Right ventricle myocardium inferior (tissue), 1 donor: ENCODE results near the gene ZNF454. TPM values are rescaled to one million over a fixed set of nuclear protein-coding genes. Genes with fewer than 3 reads are reported as not detected.

Experiments
- ATAC-seq: fragments of 200-7000 bp; cut with Tn5 transposase; one replicate; pipeline ENCODE4 v1.9.1; 2020; ENCODE audit warnings: mild to moderate bottlenecking, moderate library complexity
- DNase-seq: peaks from one replicate; pipeline ENCODE4 v3.0.0; 2021; ENCODE audit errors: missing footprints
- intact Hi-C: fragments of 100-400 bp; cut with DNase I; formaldehyde crosslinking; loops from one replicate; pipeline ENCODE4 v1.11.0; 2022
- total RNA-seq: library from RNA; stranded (reverse); fragmentation: NEBNext Ultra II Directional; extraction: Animal tissue kit (Norgen Biotek cat#: 25700); gene quantifications from one replicate; pipeline ENCODE4 v1.2.1, GENCODE V29; 2021
- donor health status: DM: no; HTN: yes; CAD: no; lungs with severe emphysema.

Gene ZNF454
- total RNA-seq, 1 donor from 2014 or later = 1.8 TPM

DNA sequence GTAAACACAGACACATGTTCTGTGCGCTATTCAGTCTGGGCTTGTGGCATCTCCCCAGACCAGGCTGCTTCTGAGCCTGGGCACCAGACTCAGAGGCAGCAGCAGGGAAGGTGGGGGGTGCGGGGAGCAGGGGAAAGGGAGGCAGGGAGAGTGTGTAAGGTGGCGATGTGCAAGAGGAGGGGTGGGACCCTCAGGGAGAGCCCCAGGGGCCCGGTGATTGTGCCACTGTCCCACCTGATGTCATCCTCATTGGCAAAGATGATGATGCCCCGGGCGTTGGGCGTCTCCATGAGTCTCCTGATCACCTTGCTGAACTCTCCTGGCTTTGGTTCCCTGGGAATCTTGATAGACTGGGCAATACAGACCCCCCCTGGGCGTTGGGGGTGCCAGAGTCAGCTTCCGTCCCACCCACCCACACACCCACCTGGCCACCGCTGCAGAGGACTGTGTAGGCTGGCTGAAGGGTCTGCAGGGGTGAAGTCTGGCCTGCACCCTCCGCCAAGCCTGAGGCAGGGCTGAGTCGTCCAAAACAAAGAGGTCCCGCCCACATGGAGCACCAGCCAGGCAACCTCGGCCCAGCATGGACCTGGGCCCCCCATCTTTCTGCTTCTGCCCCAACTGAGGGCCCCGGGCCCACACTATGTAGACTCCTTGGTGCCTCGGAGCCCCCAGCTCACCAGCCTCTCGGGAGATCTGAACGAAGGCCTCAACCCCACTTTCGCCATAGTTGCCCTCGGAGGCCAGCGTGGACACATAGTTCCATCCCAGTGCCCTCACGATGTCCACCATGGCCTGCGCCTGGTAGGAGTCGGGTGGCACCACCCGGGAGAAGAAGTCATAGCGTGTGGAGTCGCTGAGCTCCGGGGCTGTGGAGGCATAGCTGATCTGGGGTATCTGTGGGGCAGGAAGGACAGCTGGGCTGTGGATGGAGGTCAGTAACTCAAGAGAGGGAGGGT lies 50.5 kb downstream of the ZNF454 start:
- intact Hi-C loops = no loop called here
- no peak for DNase-seq
- ATAC-seq = no peak

DNA sequence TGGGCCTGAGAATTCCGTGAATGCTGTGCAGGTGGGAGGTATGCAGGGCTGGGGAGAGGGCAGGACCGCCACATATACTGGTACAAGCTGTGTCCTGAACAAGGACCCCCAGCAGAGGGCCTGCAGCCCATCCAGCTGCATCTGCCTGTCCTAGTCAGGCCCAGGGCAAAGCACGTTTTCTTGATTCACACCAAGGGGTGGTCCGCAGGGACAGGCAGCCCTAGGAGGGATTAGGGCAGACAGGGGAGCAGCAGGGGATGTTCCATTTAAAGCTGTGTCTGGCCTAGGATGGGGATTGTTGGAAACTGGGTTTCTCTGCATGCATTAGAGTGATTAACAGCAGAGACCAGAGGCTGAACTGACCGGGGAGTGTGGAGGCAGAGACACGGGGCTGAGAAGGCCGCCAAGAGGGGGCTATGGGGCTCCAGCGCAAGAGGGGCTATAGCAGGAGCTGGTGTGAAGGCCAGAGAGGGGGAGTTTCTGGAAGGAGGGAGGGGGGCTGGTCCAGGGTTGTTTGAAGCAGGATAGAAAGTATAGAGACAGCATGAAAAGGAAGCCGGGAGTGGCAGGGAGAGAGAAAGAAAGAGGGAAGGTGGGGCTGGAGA lies 51.4 kb downstream of the ZNF454 start:
- no peak for DNase-seq
- ATAC-seq = no peak
- intact Hi-C loops = no loop called here

DNA sequence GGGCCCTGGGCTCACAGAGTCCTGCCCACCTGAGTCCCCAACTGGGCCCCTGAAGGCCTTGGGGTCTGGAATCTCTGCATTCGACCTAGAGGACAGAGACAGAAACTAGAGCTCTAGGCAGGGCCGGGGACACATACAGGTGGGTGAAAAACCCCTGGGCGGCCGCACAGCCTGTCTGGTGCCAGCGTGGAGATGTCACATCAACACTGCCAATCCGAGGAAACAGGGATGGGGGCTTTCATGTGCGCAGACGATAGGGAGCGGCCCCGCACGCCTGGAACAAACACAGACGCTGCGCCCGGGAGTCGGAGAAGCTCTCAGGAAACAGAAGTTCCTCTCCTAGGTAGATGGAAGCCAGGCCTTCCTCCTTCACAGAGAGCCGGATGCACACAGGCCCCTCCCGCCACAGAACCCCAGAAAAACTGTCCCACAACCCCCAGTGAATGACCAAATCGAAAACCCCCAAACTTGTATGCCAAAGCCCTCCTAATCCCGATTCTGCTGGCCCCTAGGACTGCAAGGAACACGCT lies 52.3 kb downstream of the ZNF454 start:
- ATAC-seq (no peak), DNase-seq (no peak)
- intact Hi-C loops = no loop called here

DNA sequence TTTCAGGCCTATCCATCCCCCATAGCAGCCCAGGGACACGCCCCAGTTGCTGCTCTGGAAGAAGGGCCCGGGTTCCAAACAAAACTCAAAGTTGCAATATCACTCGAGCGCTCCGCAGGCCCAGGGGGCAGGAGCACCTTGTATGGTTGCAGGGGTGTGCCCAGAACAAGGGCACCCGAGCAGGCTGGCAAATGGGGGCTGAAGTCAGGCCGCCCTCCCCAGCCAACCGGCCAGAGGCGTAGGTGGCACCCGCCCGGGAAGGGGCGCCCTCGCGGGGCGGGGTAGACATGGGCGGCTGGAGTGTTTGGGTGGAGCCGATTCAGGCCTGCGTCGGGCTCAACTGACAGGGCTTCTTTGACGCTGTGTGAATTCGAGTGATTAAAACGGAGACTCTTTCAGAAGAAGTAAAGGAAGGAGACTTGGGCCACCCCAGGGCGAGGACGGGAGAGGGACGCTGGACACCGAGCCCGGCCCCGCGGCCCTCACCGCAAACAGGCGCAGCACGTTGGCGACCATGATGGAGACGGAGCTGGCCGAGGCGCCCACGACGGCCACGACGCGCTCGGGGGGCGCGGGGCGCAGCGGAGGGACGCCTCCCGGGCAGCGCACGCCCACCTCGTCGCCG lies 53.1 kb downstream of the ZNF454 start:
- ATAC-seq (no peak), DNase-seq (no peak)
- intact Hi-C loops = no loop called here

DNA sequence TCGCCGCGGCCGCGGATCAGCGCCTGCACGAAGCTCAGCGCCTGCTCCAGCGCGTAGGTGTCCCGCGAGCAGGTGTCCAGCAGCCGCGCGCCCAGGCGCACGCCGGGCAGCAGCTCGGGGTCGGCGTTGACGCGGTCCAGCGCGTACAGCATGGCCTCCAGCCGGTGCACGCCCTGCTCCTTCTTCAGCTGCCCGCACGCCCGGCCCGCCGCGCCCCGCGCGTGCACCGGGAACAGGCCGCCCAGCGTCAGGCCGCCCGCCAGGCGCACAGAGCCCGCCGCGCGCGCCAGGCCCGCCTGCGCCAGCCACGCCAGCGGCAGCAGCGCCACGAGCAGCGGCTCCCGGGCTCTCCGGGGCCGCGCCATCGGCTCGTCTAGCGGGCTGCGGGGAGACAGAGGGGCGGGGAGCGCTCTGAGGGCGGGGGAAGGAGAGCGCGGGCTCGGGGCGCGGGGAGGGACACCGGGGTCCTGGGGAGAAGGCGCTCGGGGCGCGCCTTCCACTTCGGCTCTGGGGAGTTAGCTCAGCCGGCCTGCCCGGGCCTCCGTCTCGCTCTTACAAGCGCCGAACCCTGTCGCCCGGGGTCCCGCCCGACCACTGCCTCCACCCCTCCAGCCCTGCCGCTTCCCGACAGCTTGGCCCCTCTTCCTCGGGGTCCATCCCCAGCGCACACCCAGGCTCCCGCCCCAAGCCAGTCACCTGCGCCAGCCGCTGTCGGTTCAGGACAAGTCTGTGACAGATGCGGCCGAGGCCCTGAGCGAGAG lies 53.8 kb downstream of the ZNF454 start, which contains the start of gene GRM6:
Gene GRM6 (minus strand): TSS at position 741 of the 761 bp plus-strand sequence. CDS start 376 bp downstream, at position 365.
- intact Hi-C loops = no loop called here
- no peak for DNase-seq
- ATAC-seq = no peak

DNA sequence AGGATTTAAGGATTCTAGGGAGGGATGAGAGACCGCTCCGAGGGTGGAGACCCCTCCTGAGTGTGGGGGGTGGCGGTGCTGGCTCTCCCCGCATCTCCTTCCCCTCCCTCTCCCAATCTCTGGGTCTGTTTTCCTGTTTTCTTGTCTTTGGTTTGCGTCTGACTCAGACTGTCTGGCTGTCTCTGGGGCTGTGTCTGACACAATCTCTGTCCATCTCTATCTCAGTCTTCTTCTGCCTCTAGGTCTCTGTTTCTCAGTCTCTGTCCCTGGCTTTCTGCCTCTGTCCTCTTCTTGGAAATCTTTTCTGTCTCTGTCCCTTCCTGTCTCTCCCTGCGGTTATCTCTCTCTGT lies 54.3 kb downstream of the ZNF454 start:
- intact Hi-C loops = no loop called here
- ATAC-seq (no peak), DNase-seq (no peak)

DNA sequence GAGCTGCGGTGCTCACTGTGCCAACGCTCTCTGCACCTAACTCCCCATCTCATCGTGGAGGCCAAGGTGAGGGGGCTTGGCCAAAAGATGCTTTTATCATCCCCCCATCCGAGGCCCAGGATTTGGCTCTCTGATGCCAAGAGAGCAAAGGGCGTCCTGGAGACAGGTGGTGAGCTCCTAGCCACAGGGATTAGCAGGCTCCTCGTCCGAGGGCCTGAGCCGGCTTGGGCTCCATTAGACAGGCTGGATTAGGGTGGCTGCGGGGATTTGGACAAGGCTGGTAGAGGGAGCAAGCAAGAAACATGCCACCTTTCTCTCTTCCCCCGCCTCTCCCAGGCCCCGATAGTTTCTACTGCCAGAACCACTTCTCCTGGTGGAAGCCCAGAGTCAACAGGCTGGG lies 55.2 kb downstream of the ZNF454 start:
- no peak for DNase-seq
- ATAC-seq = no peak
- intact Hi-C loops = no loop called here

DNA sequence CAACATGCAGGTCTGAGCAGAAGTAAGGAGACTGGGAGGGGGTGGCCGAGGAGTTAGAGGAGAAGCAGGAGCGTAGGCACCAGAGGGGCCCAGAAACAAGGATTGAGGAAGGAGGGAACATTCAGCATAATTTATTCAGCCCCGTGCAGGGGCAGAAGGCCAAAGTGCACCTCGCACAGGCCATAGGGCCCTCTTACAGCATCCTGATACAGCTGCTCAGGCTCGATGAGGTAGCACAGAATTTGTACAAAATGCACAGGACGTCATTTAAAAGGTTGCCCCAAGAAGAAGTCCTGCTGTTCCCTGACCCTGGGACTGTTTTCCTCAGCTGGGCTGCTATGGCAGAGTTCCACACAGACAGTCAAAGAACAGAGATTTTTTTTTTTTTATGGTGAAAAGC lies 56.2 kb downstream of the ZNF454 start:
- no peak for ATAC-seq
- DNase-seq = no peak
- intact Hi-C loops = no loop called here

DNA sequence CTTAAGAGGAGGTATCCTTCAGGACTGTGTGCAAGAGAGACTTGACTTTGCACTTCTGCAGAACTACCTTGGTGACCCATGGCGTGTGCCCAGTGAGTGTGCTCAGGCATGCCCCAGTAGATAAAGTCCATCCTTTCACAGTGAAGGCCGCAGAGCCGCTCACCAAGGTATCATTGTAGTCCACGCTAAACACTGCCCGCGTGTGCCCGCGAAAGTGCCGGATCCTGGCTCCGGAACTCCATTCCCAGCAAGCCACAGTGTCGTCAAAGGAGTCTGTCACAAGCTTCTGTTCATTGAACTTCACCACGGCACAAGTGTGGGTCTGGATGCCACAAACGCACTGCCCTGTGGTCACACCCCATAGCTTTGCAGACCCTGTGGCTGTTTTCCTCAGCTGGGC lies 57.4 kb downstream of the ZNF454 start:
- intact Hi-C loops = no loop called here
- DNase-seq (no peak), ATAC-seq (no peak)

DNA sequence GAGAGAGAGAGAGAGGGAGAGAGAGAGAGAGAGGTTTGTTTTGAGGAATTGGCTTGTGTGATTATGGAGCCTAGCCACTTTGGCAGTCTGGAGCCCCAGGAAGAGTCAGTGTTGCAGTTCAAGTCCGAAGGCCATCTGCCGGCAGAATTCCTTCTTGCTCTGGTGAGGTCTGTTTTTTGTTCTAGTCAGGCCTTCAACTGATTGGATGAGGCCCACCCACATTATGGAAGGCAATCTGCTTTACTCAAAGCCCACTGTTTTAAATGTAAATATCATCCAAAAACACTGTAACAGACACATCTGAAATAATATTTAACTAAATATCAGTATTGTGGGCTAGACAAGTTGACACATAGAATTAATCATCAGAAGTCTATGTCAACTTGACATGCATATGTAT lies 65.6 kb downstream of the ZNF454 start:
- intact Hi-C loops = no loop called here
- ATAC-seq (no peak), DNase-seq (no peak)

DNA sequence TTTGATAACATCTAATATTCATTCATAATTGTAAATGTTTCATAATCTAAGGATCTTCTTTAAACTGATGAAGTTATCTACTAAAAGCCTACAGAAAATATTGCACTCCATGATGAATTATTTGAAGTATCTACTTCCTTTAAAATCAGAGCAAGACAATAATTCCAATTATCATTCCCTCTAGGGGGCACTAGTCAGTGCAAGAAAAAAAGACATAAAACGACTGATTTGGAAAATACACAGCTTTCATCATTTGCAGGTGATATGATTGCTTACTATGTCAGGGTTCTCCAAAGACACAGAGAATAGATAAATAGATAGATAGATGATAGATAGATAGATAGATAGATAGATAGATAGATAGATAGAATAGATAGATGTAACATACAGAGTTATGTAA lies 67.7 kb downstream of the ZNF454 start:
- intact Hi-C loops = no loop called here
- ATAC-seq (no peak), DNase-seq (no peak)

Other genes starting within 250 kb of the ZNF454 start
- 6.5 TPM for gene ZNF354A, start 210.5 kb upstream of the ZNF454 start, total RNA-seq
- gene ZNF354B, start 81.2 kb upstream of the ZNF454 start, total RNA-seq = 6.0 TPM
- 0.70 TPM for gene ZFP2, start 45.3 kb upstream of the ZNF454 start, total RNA-seq
- not detected for gene GRM6, start 54.1 kb downstream of the ZNF454 start, total RNA-seq
- 3.5 TPM for gene ZNF879, start 82.6 kb downstream of the ZNF454 start, total RNA-seq
- 4.7 TPM for gene ZNF354C, start 119.2 kb downstream of the ZNF454 start, total RNA-seq